Prostate gland (tissue), 2 donors: ENCODE results near the gene RCAN3.

Experiments used
- POLR2A ChIP-seq: fragments of 450-650 bp; IDR thresholded peaks from one replicate; pipeline ENCODE4 v1.6.1; 2016; ENCODE audit warnings: antibody characterized with exemption, mild to moderate bottlenecking
- POLR2AphosphoS5 ChIP-seq: sonication (generic); formaldehyde crosslinking; IDR thresholded peaks from one replicate; pipeline ENCODE4 v1.6.1; 2017; ENCODE audit warnings: antibody characterized with exemption
- TF ChIP-seq, protein P1 (sequence below), 4 experiments: fragments of 200-600 bp in 2 of 4; fragments of 450-650 bp in 2 of 4; sonication (generic) in 2 of 4; IDR thresholded peaks; 1 replicate in 3 of 4; 2 replicates in 1 of 4; pipeline ENCODE4 v1.5.1; 2016 to 2019; ENCODE audit warnings: antibody characterized with exemption in 4 of 4, mild to moderate bottlenecking in 2 of 4, moderate library complexity in 2 of 4

GRCh38 chr1:24503059-24503751 is 569 bp downstream of the RCAN3 start:
- TF ChIP-seq, protein P1, sequence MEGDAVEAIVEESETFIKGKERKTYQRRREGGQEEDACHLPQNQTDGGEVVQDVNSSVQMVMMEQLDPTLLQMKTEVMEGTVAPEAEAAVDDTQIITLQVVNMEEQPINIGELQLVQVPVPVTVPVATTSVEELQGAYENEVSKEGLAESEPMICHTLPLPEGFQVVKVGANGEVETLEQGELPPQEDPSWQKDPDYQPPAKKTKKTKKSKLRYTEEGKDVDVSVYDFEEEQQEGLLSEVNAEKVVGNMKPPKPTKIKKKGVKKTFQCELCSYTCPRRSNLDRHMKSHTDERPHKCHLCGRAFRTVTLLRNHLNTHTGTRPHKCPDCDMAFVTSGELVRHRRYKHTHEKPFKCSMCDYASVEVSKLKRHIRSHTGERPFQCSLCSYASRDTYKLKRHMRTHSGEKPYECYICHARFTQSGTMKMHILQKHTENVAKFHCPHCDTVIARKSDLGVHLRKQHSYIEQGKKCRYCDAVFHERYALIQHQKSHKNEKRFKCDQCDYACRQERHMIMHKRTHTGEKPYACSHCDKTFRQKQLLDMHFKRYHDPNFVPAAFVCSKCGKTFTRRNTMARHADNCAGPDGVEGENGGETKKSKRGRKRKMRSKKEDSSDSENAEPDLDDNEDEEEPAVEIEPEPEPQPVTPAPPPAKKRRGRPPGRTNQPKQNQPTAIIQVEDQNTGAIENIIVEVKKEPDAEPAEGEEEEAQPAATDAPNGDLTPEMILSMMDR (IDR thresholded peaks at IDR 0.05) = no peak
- no peak for TF ChIP-seq POLR2A
- peak; percentile 41 for TF ChIP-seq POLR2AphosphoS5
